IPS DF 6.9 (cell line): ENCODE data around the gene CGB2.
"Not testable (repeated sequence)": the region's sequence is repeated elsewhere in the genome, so short reads cannot be mapped to it uniquely, and the experiment has no call there.

ENCODE experiments used
- DNase-seq: peaks from one replicate; pipeline ENCODE4 v3.0.0-alpha.2; 2013; ENCODE audit warnings: low read depth, low spot score
- H3K27ac ChIP-seq: one replicate; pipeline ENCODE4 v1.5.1; 2013; ENCODE audit warnings: low read length, control low read depth
- H3K27me3 ChIP-seq: 2 replicates; pipeline ENCODE4 v1.6.1; 2013; ENCODE audit warnings: mild to moderate bottlenecking, low read length; ENCODE audit not compliant: control insufficient read depth, insufficient read depth
- H3K36me3 ChIP-seq: 2 replicates; pipeline ENCODE4 v1.6.1; 2013; ENCODE audit warnings: low read length; ENCODE audit not compliant: control insufficient read depth, insufficient read depth
- H3K4me1 ChIP-seq: 2 replicates; pipeline ENCODE4 v1.6.1; 2013; ENCODE audit warnings: low read length; ENCODE audit not compliant: control insufficient read depth, insufficient read depth
- H3K4me3 ChIP-seq: 2 replicates; pipeline ENCODE4 v1.5.1; 2013; ENCODE audit warnings: mild to moderate bottlenecking, low read length
- H3K9me3 ChIP-seq: 2 replicates; pipeline ENCODE4 v1.6.1; 2013; ENCODE audit warnings: low read length, inconsistent platforms; ENCODE audit not compliant: control insufficient read depth, insufficient read depth
- WGBS: extraction: QIAGEN DNeasy Blood & Tissue Kit; methylation state at CpG from one replicate; pipeline ENCODE4 v1.1.7; 2013; ENCODE audit warnings: mixed read lengths, missing lambda C conversion rate; ENCODE audit not compliant: insufficient read length, insufficient coverage; 5-methylcytosine and 5-hydroxymethylcytosine counted together

The CGB2 gene

DNA sequence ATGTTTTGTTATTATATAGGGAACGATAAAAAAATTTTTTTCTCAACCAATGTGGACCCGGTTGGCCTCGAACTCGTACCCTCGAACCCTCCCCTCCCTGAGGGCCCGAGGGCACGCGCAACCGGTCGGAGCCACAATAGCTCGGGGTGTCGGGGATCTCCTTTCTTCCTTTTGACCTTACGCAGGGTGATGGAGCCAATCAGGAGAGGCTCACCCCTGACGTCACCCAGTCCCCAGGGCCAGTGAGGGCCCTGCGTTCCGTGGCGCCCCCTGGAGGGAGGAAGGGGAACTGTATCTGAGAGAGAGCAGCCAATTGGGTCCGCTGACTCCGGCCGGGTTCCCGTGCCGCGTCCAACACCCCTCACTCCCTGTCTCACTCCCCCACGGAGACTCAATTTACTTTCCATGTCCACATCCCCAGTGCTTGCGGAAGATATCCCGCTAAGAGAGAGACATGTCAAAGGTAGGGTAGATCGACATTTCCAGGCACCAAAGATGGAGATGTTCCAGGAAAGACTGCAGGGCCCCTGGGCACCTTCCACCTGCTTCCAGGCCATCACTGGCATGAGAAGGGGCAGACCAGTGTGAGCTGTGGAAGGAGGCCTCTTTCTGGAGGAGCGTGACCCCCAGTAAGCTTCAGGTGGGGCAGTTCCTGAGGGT, at the start of gene CGB2:
Gene CGB2 (plus strand): TSS at position 249 of the 660 bp plus-strand sequence. CDS start 206 bp downstream, at position 455.
- not testable (repeated sequence) for H3K36me3 ChIP-seq, H3K4me1 ChIP-seq, H3K27me3 ChIP-seq, H3K9me3 ChIP-seq, H3K4me3 ChIP-seq, H3K27ac ChIP-seq
- DNase-seq = peak; percentile 74
- WGBS = no CpG with 5 or more reads among the region's 28 CpGs

DNA sequence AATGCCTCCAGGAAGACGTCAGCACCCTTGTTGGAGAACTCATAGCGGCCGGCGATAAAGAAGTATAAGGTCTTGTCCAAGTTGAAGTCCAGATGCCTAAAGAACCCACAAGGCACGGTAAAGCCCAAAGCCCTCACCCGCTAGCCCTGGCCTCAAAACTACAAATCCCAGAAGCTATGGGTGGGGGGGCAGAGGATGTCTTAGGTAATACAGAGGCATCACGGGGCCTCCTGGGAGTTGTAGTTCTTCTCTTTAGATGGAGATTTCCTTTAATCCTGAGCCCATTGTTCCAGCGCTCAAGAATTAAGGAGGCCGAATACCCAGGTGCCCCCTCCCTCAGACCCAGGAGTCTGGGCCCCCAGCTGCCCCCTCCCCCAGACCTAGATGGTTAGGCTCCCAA, 49.4 kb upstream of the CGB2 start:
- Histone ChIP-seq H3K27me3 (no peaks in the 10 kb centered on the region), H3K36me3 (peaks cover 12% of the 10 kb centered on the region), H3K4me1 (no peaks in the 10 kb centered on the region), H3K9me3 (no peaks in the 10 kb centered on the region), H3K27ac (no peak overlapping the region), H3K4me3 (no peak overlapping the region)
- no CpG with 5 or more reads among the region's 9 CpGs for WGBS
- no peak for DNase-seq

GRCh38 chr19:48985711-48986110, 46.0 kb upstream of the CGB2 start:
- no peak overlapping the region for H3K4me3 ChIP-seq
- no peak for DNase-seq
- H3K27ac ChIP-seq = no peak overlapping the region
- H3K27me3 ChIP-seq = no peaks in the 10 kb centered on the region
- H3K9me3 ChIP-seq = no peaks in the 10 kb centered on the region
- H3K4me1 ChIP-seq = no peaks in the 10 kb centered on the region
- peaks cover 12% of the 10 kb centered on the region for H3K36me3 ChIP-seq
- no CpG with 5 or more reads among the region's 13 CpGs for WGBS

DNA sequence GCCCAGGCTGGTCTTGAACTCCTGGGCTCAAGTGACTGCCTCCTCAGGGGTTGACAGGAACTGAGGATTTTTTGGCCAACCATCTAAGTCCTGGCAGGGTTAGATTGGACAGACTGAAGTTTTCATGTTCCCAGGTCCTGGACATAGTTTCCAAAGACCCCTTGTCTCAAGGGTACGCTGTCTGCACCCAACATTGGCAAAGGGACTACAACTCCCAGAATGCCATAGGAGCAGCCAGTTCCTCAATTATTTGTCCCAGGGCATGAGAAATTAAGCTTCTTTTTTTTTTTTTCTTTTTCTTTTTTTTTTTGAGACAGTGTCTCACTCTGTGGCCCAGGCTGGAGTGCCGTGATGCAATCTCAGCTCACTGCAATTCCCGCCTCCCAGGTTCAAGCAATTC, 45.5 kb upstream of the CGB2 start:
- H3K27me3 ChIP-seq = no peaks in the 10 kb centered on the region
- H3K9me3 ChIP-seq = no peaks in the 10 kb centered on the region
- no peak overlapping the region for H3K4me3 ChIP-seq
- DNase-seq = no peak
- no CpG with 5 or more reads among the region's 3 CpGs for WGBS
- H3K4me1 ChIP-seq = no peaks in the 10 kb centered on the region
- H3K27ac ChIP-seq = no peak overlapping the region
- peaks cover 12% of the 10 kb centered on the region for H3K36me3 ChIP-seq

GRCh38 chr19:48987323-48987722, 44.4 kb upstream of the CGB2 start:
- no peaks in the 10 kb centered on the region for H3K27me3 ChIP-seq
- H3K4me3 ChIP-seq = no peak overlapping the region
- peaks cover 10% of the 10 kb centered on the region for H3K36me3 ChIP-seq
- no peak overlapping the region for H3K27ac ChIP-seq
- no peak for DNase-seq
- no peaks in the 10 kb centered on the region for H3K4me1 ChIP-seq
- no peaks in the 10 kb centered on the region for H3K9me3 ChIP-seq
- WGBS = no CpG with 5 or more reads among the region's 7 CpGs

DNA sequence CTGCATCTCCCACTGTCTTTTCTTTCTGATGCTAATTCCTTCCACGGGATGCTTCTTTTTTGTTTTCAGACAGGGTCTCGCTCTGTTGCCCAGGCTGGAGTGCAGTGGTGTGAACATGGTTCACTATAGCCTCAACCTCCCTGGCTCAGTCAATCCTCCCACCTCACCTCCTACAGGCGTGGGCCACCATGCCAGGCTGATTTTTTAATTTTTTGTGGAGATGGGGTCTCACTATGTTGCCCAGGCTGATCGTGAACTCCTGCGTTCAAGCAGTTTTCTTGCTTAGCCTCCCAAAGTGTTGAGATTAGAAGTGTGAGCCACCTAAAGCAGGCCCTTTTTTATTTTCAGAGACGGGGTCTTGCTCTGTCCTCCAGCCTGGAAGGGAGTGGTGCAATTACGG, 43.4 kb upstream of the CGB2 start:
- Histone ChIP-seq H3K27ac (no peak overlapping the region), H3K4me1 (no peaks in the 10 kb centered on the region), H3K4me3 (no peak overlapping the region), H3K27me3 (no peaks in the 10 kb centered on the region), H3K36me3 (peaks cover 10% of the 10 kb centered on the region), H3K9me3 (no peaks in the 10 kb centered on the region)
- DNase-seq = no peak
- no CpG with 5 or more reads among the region's 7 CpGs for WGBS

DNA sequence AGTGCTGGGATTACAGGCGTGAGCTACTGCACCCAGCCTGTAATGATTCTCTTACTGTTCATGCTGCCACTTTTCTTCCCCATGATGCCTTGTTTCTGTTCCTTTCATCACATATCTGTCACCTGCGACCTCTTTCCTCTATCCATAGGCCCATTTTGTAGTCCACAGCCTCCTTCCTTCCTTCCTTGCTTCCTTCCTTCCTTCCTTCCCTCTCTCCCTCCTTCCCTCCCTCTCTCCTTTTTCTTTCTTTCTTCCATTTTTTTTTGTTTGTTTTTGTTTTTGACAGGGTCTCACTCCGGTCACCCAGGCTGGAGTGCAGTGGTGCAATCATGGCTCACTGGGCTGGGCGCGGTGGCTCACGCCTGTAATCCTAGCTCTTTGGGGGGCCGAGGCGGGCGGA, 42.8 kb upstream of the CGB2 start:
- no peak overlapping the region for H3K4me3 ChIP-seq
- no peak overlapping the region for H3K27ac ChIP-seq
- no peak for DNase-seq
- no peaks in the 10 kb centered on the region for H3K4me1 ChIP-seq
- H3K27me3 ChIP-seq = no peaks in the 10 kb centered on the region
- WGBS = no CpG with 5 or more reads among the region's 9 CpGs
- H3K9me3 ChIP-seq = no peaks in the 10 kb centered on the region
- H3K36me3 ChIP-seq = peaks cover 10% of the 10 kb centered on the region

DNA sequence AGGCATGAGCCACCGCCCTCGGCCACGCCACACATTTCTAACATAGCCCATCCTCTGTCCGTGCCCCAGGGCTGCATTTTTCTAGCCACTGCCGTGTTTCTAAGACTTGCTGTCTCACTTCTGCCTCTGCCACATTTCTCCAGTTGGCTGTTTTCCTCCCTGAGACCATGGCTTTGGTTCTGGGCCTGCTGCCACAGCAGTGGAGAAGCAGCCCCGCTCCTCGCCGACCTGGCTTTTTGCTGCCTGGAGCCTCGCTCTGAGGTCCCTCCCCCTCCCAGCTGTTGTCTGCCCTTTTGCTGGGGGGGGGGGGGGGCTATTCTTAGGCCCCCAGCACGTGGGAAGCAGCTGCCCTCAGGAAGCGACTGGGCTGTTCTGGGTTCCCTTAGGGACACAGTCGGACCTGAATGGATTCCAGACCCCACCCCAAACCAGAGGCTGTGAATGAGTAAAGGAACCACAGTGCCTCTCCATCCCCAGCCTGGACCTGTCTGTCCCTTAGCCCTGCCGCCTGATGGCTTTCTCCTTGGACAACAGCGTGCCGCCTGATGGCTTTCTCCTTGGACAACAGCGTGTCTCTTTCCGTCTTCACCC, 41.9 kb upstream of the CGB2 start:
- peaks cover 10% of the 10 kb centered on the region for H3K36me3 ChIP-seq
- no peaks in the 10 kb centered on the region for H3K27me3 ChIP-seq
- H3K9me3 ChIP-seq = no peaks in the 10 kb centered on the region
- H3K4me1 ChIP-seq = peaks cover 1% of the 10 kb centered on the region; the same call in 1 of the 2 replicates
- H3K27ac ChIP-seq = no peak overlapping the region
- no CpG with 5 or more reads among the region's 17 CpGs for WGBS
- H3K4me3 ChIP-seq = no peak overlapping the region
- DNase-seq = no peak

DNA sequence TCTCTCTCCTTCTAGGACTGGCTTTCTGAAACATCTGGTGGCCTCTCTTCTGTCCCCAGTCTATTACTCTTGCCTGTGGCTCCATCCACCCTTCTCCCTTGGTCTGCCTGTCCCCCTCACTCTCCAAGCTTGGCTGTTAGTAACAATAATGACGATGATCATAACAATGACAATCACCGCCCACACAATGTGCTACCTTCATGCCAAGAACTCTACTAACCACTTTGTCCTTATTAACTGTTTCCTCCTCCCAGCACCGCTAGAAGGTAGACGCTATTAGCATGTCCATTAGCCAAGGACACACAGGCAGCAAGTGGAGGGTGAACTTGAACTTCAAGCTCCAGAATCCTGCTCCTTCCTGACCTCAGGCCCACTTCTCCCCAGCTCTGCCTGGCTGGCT, 41.3 kb upstream of the CGB2 start:
- DNase-seq = no peak
- H3K4me1 ChIP-seq = peaks cover 1% of the 10 kb centered on the region; the same call in 1 of the 2 replicates
- H3K27ac ChIP-seq = no peak overlapping the region
- no peaks in the 10 kb centered on the region for H3K27me3 ChIP-seq
- no peak overlapping the region for H3K4me3 ChIP-seq
- H3K36me3 ChIP-seq = peaks cover 7% of the 10 kb centered on the region
- H3K9me3 ChIP-seq = no peaks in the 10 kb centered on the region
- WGBS = no CpG with 5 or more reads among the region's 4 CpGs

- H3K9me3 ChIP-seq = no peaks in the 10 kb centered on the region
- DNase-seq = no peak
- H3K36me3 ChIP-seq = peaks cover 2% of the 10 kb centered on the region; the same call in 1 of the 2 replicates
- peaks cover 1% of the 10 kb centered on the region; the same call in 1 of the 2 replicates for H3K4me1 ChIP-seq
- no peak overlapping the region for H3K4me3 ChIP-seq
- no peaks in the 10 kb centered on the region for H3K27me3 ChIP-seq
- WGBS = no CpG with 5 or more reads among the region's 22 CpGs
- no peak overlapping the region for H3K27ac ChIP-seq
These were observed 40.6 kb upstream of the CGB2 start for GRCh38 chr19:48991011-48991609.
